Ishikawa (cell line): Measurements from ENCODE around the gene ST3GAL3.

Source experiments
- CEBPB ChIP-seq: IDR thresholded peaks from 2 replicates; pipeline ENCODE4 v1.6.1; 2012
- CREB1 ChIP-seq: IDR thresholded peaks from 2 replicates; pipeline ENCODE4 v1.6.1; 2012; ENCODE audit warnings: low read depth
- EGR1 ChIP-seq: IDR thresholded peaks from 2 replicates; pipeline ENCODE4 v1.6.1; 2012
- EP300 ChIP-seq: IDR thresholded peaks from 2 replicates; pipeline ENCODE4 v1.6.1; 2012; ENCODE audit warnings: borderline replicate concordance
- FOXM1 ChIP-seq: IDR thresholded peaks from 2 replicates; pipeline ENCODE4 v1.6.1; 2012; ENCODE audit warnings: low read depth, borderline replicate concordance
- NFIC ChIP-seq: IDR thresholded peaks from 2 replicates; pipeline ENCODE4 v1.6.1; 2012
- RAD21 ChIP-seq: IDR thresholded peaks from 2 replicates; pipeline ENCODE4 v1.6.1; 2012; ENCODE audit warnings: low read depth
- TAF1 ChIP-seq: IDR thresholded peaks from 2 replicates; pipeline ENCODE4 v1.6.1; 2012; ENCODE audit warnings: low read depth, mild to moderate bottlenecking
- TCF12 ChIP-seq: IDR thresholded peaks from 2 replicates; pipeline ENCODE4 v1.6.1; 2012; ENCODE audit warnings: low read depth
- TEAD4 ChIP-seq: IDR thresholded peaks from 2 replicates; pipeline ENCODE4 v1.6.1; 2012
- YY1 ChIP-seq: IDR thresholded peaks from 2 replicates; pipeline ENCODE4 v1.6.1; 2012; ENCODE audit warnings: low read depth
- ZBTB7A ChIP-seq: IDR thresholded peaks from 2 replicates; pipeline ENCODE4 v1.6.1; 2012; ENCODE audit warnings: low read depth
- TF ChIP-seq, protein P1 (sequence below): IDR thresholded peaks from 2 replicates; pipeline ENCODE4 v1.6.1; 2012
- TF ChIP-seq, protein P2 (sequence below): IDR thresholded peaks from 2 replicates; pipeline ENCODE4 v1.6.1; 2012
- TF ChIP-seq, protein P3 (sequence below): IDR thresholded peaks from 2 replicates; pipeline ENCODE4 v1.6.1; 2012; ENCODE audit warnings: low read depth, mild to moderate bottlenecking

The ST3GAL3 gene

DNA sequence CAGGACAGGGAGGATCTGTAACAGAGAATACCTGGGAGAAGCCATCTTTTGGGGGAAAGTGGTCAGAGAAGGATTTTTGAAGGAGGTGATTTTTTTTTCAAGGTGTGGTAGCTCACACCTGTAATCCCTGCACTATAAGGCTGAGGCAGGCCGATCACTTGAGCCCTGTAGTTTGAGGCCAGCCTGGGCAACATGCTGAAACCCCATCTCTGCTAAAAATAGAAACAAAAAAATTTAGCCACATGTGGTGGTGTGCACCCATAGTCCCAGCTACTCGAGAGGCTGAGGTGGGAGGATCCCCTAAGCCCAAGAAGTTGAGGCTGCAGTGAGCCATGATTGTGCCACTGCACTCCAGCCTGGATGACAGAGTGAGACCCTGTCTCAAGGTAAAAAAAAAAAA is 158.9 kb downstream of the ST3GAL3 start:
- TF ChIP-seq YY1 = no peak
- no peak for TF ChIP-seq TAF1

DNA sequence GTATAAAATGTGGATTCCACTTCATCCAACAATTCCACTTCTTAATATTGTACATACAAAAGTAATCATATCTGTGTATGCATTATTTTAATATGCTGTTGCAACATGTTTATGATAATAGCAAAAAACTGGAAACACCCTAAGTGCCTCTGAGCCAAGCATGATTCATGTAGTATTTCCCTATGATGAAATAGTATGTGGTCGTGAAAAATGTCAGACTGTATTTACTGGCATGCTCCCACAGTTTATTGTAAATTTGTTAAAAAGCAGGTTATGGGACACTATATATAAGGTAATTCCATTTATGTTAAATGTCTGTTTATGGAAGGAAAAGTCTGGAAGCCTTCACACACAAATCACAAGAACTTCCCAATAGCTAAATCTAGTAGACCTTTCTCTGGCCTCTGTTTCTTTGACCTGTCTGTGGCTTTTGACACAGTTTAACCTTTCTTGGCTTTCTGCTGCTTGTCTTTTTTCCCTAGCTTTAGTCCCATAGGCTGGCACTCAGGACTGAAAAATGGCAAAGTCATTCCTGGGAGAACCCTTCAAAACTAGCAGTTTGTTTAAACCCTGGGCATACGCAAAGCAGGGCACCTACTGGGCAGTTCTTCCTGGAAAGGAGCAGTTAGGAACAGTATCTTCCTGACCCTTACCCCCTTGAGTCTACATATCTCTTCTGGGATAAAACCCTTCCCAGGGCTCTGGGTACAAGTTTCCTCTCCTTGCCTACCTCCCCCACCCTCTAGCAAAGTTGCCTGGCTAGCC is 160.8 kb downstream of the ST3GAL3 start:
- no peak for TF ChIP-seq EP300
- no peak for TF ChIP-seq TCF12
- TF ChIP-seq RAD21 = no peak
- no peak for TF ChIP-seq NFIC
- TF ChIP-seq FOXM1 = no peak
- no peak for TF ChIP-seq ZBTB7A
- no peak for TF ChIP-seq CREB1
- TF ChIP-seq, protein P1, sequence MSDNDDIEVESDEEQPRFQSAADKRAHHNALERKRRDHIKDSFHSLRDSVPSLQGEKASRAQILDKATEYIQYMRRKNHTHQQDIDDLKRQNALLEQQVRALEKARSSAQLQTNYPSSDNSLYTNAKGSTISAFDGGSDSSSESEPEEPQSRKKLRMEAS = no peak
- TF ChIP-seq, protein P2, sequence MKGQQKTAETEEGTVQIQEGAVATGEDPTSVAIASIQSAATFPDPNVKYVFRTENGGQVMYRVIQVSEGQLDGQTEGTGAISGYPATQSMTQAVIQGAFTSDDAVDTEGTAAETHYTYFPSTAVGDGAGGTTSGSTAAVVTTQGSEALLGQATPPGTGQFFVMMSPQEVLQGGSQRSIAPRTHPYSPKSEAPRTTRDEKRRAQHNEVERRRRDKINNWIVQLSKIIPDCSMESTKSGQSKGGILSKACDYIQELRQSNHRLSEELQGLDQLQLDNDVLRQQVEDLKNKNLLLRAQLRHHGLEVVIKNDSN = no peak
- no peak for TF ChIP-seq CEBPB
- no peak for TF ChIP-seq TAF1
- TF ChIP-seq, protein P3, sequence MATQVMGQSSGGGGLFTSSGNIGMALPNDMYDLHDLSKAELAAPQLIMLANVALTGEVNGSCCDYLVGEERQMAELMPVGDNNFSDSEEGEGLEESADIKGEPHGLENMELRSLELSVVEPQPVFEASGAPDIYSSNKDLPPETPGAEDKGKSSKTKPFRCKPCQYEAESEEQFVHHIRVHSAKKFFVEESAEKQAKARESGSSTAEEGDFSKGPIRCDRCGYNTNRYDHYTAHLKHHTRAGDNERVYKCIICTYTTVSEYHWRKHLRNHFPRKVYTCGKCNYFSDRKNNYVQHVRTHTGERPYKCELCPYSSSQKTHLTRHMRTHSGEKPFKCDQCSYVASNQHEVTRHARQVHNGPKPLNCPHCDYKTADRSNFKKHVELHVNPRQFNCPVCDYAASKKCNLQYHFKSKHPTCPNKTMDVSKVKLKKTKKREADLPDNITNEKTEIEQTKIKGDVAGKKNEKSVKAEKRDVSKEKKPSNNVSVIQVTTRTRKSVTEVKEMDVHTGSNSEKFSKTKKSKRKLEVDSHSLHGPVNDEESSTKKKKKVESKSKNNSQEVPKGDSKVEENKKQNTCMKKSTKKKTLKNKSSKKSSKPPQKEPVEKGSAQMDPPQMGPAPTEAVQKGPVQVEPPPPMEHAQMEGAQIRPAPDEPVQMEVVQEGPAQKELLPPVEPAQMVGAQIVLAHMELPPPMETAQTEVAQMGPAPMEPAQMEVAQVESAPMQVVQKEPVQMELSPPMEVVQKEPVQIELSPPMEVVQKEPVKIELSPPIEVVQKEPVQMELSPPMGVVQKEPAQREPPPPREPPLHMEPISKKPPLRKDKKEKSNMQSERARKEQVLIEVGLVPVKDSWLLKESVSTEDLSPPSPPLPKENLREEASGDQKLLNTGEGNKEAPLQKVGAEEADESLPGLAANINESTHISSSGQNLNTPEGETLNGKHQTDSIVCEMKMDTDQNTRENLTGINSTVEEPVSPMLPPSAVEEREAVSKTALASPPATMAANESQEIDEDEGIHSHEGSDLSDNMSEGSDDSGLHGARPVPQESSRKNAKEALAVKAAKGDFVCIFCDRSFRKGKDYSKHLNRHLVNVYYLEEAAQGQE = no peak
- no peak for TF ChIP-seq YY1
- no peak for TF ChIP-seq EGR1
- TF ChIP-seq TEAD4 = no peak

DNA sequence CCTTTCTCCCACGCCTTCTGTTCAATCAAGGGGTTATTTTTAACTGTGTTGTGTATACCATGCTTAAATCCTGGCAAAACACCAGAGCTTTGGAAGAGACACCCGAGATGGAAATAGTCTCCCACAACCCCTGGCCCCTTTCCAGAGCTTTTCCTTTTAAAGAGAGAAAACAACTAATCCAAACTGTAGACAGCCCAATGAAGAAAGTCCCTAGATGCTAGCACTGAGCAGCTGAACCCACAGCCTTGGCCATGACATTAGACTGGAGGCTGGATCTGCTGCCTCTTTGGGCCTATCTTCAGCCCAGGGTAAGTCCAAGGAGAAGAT is 161.4 kb downstream of the ST3GAL3 start:
- TF ChIP-seq CREB1 (no peak), TCF12 (no peak), RAD21 (no peak), EGR1 (no peak), EP300 (no peak), YY1 (no peak), ZBTB7A (no peak), FOXM1 (no peak), TEAD4 (no peak)
- TF ChIP-seq, protein P3 = no peak

DNA sequence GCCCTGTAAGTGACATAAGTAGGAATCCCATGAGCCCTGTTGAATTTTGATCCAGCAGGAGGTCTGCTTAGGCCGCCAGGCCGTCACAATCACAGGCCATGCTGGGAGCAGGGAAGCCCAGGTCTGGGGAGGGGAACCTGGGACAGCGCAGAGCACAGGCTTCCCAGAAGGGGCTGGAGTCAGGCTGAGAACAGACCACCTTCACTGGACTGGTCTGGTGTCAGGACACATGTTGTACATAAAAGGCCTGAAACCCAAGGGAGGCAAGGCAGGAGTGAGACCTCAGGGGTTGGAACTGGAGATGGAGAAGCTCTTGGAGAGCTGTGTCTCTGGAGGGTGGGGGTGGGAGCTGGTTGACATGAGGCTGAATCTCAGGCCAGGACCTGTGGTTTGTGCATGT is 163.0 kb downstream of the ST3GAL3 start:
- TF ChIP-seq YY1 (no peak), CEBPB (no peak), CREB1 (no peak), RAD21 (no peak), ZBTB7A (no peak), TAF1 (no peak), TEAD4 (no peak), EP300 (no peak)
- TF ChIP-seq, protein P3 = no peak

DNA sequence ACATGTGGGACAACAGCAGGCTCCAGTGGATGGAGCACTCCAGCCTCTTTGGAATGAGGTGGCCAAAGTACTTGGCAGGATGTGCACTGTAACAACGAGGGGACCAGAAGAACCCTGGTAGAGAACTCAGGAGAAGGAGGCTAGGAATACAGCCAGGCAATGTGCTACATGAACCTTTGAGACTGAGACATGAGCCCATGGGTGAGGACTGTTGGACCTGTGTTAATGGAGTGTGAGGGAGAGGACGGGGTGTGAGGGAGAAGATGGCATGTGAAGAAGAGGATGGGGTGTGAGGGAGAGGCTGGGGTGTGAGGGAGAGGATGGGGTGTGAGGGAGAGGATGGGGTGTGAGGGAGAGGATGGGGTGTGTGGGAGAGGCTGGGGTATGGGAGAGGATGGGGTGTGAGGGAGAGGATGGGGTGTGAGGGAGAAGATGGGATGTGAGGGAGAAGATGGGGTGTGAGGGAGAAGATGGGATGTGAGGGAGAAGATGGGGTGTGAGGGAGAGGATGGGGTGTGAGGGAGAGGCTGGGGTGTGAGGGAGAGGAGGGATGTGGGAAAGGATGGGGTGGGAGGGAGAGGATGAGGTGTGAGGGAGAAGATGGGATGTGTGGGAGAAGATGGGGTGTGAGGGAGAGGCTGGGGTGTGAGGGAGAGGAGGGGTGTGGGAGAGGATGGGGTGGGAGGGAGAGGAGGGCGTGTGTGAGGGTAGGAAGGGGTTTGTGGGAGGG is 164.0 kb downstream of the ST3GAL3 start:
- TF ChIP-seq, protein P1 = no peak
- TF ChIP-seq, protein P3 = no peak
- TF ChIP-seq CEBPB (no peak), CREB1 (no peak), FOXM1 (no peak), NFIC (no peak), ZBTB7A (no peak), EP300 (no peak), TCF12 (no peak), TEAD4 (no peak), EGR1 (no peak), RAD21 (no peak), TAF1 (no peak), YY1 (no peak)
- TF ChIP-seq, protein P2 = no peak
